Testis (tissue), 2 donors: ENCODE data around the gene SIRT2.

Experiments
- POLR2A ChIP-seq: fragments of 450-650 bp; IDR thresholded peaks from one replicate; pipeline ENCODE4 v1.6.1; 2017; ENCODE audit warnings: antibody characterized with exemption, mild to moderate bottlenecking, moderate library complexity
- TF ChIP-seq, protein P1 (sequence below), 3 experiments: fragments of 450-650 bp in 2 of 3; fragments of 200-600 bp in 1 of 3; sonication (generic) in 1 of 3; IDR thresholded peaks; one replicate each; pipeline ENCODE4 v1.5.1; 2016 to 2019; ENCODE audit warnings: antibody characterized with exemption in 3 of 3, mild to moderate bottlenecking in 2 of 3, moderate library complexity in 1 of 3

DNA sequence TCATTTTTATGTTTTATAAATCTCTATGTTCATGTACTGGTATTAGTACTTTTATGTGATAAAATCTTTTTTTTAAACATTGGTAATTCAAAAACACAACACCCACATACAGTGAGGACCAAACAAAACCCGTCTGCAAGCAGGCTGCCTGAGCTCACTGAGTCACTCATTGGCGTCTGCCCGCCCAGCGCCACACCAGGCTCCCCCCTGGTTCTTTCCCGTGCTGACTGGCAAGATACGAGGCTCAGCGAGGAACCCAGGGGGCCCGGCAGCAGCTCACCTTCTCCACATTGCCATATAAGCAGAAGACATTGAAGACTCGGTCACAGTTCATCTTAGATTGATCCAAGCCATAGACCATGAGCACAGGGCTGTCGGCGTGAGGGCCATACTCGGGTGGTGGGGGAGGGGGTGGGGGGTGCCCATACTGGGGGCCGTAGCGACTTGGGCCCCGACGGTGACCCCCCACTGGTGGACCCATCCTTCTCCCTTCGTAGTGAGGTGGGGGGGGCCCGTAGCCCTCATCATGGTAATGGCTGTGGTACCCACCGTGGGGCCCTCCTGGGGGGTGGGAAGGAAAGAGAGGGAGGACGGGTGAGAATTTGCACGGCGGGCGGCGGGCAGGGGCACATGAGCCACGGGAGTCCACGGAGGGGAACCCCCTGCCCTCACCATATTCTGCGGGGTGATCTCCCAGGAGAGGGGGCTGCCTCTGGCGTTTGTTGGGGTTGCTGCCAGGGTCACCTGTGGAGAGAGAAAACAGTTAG lies 59.4 kb downstream of the SIRT2 start:
- TF ChIP-seq, protein P1, sequence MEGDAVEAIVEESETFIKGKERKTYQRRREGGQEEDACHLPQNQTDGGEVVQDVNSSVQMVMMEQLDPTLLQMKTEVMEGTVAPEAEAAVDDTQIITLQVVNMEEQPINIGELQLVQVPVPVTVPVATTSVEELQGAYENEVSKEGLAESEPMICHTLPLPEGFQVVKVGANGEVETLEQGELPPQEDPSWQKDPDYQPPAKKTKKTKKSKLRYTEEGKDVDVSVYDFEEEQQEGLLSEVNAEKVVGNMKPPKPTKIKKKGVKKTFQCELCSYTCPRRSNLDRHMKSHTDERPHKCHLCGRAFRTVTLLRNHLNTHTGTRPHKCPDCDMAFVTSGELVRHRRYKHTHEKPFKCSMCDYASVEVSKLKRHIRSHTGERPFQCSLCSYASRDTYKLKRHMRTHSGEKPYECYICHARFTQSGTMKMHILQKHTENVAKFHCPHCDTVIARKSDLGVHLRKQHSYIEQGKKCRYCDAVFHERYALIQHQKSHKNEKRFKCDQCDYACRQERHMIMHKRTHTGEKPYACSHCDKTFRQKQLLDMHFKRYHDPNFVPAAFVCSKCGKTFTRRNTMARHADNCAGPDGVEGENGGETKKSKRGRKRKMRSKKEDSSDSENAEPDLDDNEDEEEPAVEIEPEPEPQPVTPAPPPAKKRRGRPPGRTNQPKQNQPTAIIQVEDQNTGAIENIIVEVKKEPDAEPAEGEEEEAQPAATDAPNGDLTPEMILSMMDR (IDR thresholded peaks at IDR 0.05), result no peak
- TF ChIP-seq POLR2A, result no peak
